HepG2 (cell line): ENCODE data around the gene SMTNL2. TPM values are rescaled to one million over a fixed set of nuclear protein-coding genes. Genes with fewer than 3 reads are reported as not detected.

ENCODE experiments used
- ATAC-seq: fragments of 200-7000 bp; cut with Tn5 transposase; 3 replicates; pipeline ENCODE4 v1.9.1; 2020; ENCODE audit warnings: mild to moderate bottlenecking, moderate library complexity
- BruUV-seq: library from RNA; stranded (reverse); fragments of 400-500 nt; replicated peaks from 2 replicates; lab custom pipeline; 2021; lab: Mats Ljungman, UMichigan
- CTCF ChIA-PET: fragments of 300-600 bp; formaldehyde crosslinking; extraction: SDS; loops from one replicate; lab custom pipeline; 2021; ENCODE audit warnings: low total read pairs, inconsistent platforms, low intra/inter-chr PET ratio; lab: Yijun Ruan, JAX
- POLR2A ChIA-PET: fragments of 350-600 bp; sonication (Branson Sonifier 250); formaldehyde crosslinking; loops from one replicate; lab custom pipeline; 2020; ENCODE audit warnings: antibody characterized with exemption, inconsistent platforms; lab: Yijun Ruan, JAX
- DNase-seq: peaks from one replicate; pipeline ENCODE4 v3.0.0-alpha.2; 2015; ENCODE audit warnings: low spot score
- FAIRE-seq: peaks from 3 replicates; lab custom pipeline; 2011; peaks lifted over from hg19 to GRCh38; lab: Jason Lieb, UNC
- H2AFZ ChIP-seq: one replicate; pipeline ENCODE4 v1.6.1; 2011; ENCODE audit warnings: low read length, inconsistent platforms
- H3K27ac ChIP-seq: fragments of 300-600 bp; 3 replicates; pipeline ENCODE4 v1.8.0; 2011; ENCODE audit warnings: mixed run types, mild to moderate bottlenecking, mixed read lengths, low read length, inconsistent platforms; ENCODE audit not compliant: insufficient read depth; ENCODE audit errors: extremely low read length
- H3K27me3 ChIP-seq, 2 experiments: fragments of 200-600 bp in 1 of 2; 2 replicates in 1 of 2; 3 replicates in 1 of 2; pipeline versions ENCODE4 v1.6.0 to v1.8.0; 2011; ENCODE audit warnings: low read length in 2 of 2, mild to moderate bottlenecking in 2 of 2, moderate library complexity in 2 of 2, inconsistent platforms in 1 of 2; ENCODE audit not compliant: insufficient read depth in 2 of 2, control insufficient read depth in 1 of 2
- H3K36me3 ChIP-seq, 2 experiments: fragments of 200-600 bp in 1 of 2; replicated peaks in 1 of 2; 2 replicates in 1 of 2; 3 replicates in 1 of 2; pipeline versions ENCODE4 v1.5.1 to v1.8.0; 2011; ENCODE audit warnings: low read length in 2 of 2, inconsistent platforms in 1 of 2; ENCODE audit not compliant: insufficient read depth in 2 of 2, control insufficient read depth in 1 of 2
- H3K4me1 ChIP-seq: 2 replicates; pipeline ENCODE4 v1.5.1; 2012; ENCODE audit warnings: low read length, inconsistent platforms; ENCODE audit not compliant: insufficient read depth
- H3K4me2 ChIP-seq: 2 replicates; pipeline ENCODE4 v1.6.0; 2011; ENCODE audit warnings: low read depth, low read length, inconsistent platforms
- H3K4me3 ChIP-seq, 3 experiments: fragments of 200-600 bp in 1 of 3; sonication (generic), shearing (Covaris generic) in 1 of 3; replicated peaks in 1 of 3; 2 replicates each; pipeline ENCODE4 v1.5.1; 2011 to 2016; ENCODE audit warnings: low read length in 3 of 3, inconsistent platforms in 2 of 3, low read depth in 2 of 3, mild to moderate bottlenecking in 2 of 3, control low read depth in 1 of 3, mixed read lengths in 1 of 3; ENCODE audit not compliant: insufficient read depth in 1 of 3
- H3K79me2 ChIP-seq: one replicate; pipeline ENCODE4 v1.6.1; 2011; ENCODE audit warnings: low read length, inconsistent platforms; ENCODE audit not compliant: insufficient read depth
- H3K9ac ChIP-seq: 2 replicates; pipeline ENCODE4 v1.6.0; 2011; ENCODE audit warnings: mild to moderate bottlenecking, low read depth, low read length, inconsistent platforms; ENCODE audit not compliant: insufficient read depth
- H3K9me3 ChIP-seq: 2 replicates; pipeline ENCODE4 v1.5.1; 2012; ENCODE audit warnings: mild to moderate bottlenecking, low read length
- H4K20me1 ChIP-seq: 2 replicates; pipeline ENCODE4 v1.6.0; 2011; ENCODE audit warnings: inconsistent platforms, mild to moderate bottlenecking, low read length, moderate library complexity; ENCODE audit not compliant: insufficient read depth
- AGO2 ChIP-seq: fragments of 200-400 bp; formaldehyde crosslinking; optimal IDR thresholded peaks from 2 replicates; pipeline ENCODE3; 2017; ENCODE audit warnings: mild to moderate bottlenecking, low read depth, low read length, moderate library complexity
- ELF3 ChIP-seq: IDR thresholded peaks from 2 replicates; pipeline ENCODE4 v1.6.1; 2016; ENCODE audit warnings: missing genetic modification reagents, missing compliant biosample characterization
- FOSL2 ChIP-seq: sonication (generic); formaldehyde crosslinking; IDR thresholded peaks from 2 replicates; pipeline ENCODE4 v1.4.0; 2020; ENCODE audit warnings: missing genetic modification reagents
- NFE2L1 ChIP-seq: sonication (generic); formaldehyde crosslinking; IDR thresholded peaks from 2 replicates; pipeline ENCODE4 v1.4.0; 2020; ENCODE audit warnings: missing genetic modification reagents, mild to moderate bottlenecking, borderline replicate concordance
- RBFOX2 ChIP-seq: fragments of 200-400 bp; formaldehyde crosslinking; IDR thresholded peaks from 2 replicates; pipeline ENCODE4 v1.6.1; 2017; ENCODE audit warnings: low read depth, mild to moderate bottlenecking, low read length
- SALL1 ChIP-seq: sonication (generic); formaldehyde crosslinking; IDR thresholded peaks from 2 replicates; pipeline ENCODE4 v1.8.0; 2022; ENCODE audit warnings: mild to moderate bottlenecking, missing genetic modification reagents
- SALL2 ChIP-seq: sonication (generic); formaldehyde crosslinking; IDR thresholded peaks from 2 replicates; pipeline ENCODE4 v1.8.1; 2023; ENCODE audit warnings: mild to moderate bottlenecking, missing genetic modification reagents, inconsistent platforms
- SMARCC2 ChIP-seq: fragments of 450-650 bp; IDR thresholded peaks from 2 replicates; pipeline ENCODE4 v1.6.1; 2017; ENCODE audit warnings: antibody characterized with exemption, mild to moderate bottlenecking
- THYN1 ChIP-seq: sonication (generic); formaldehyde crosslinking; IDR thresholded peaks from 2 replicates; pipeline ENCODE4 v1.8.1; 2023; ENCODE audit warnings: low read depth, mild to moderate bottlenecking, moderate library complexity, missing genetic modification reagents, borderline replicate concordance
- ZNF235 ChIP-seq: sonication (generic); formaldehyde crosslinking; IDR thresholded peaks from 2 replicates; pipeline ENCODE4 v1.8.1; 2023; ENCODE audit warnings: mild to moderate bottlenecking, missing genetic modification reagents, borderline replicate concordance
- WGBS: methylation state at CpG from one replicate; pipeline ENCODE4 v1.1.6; 2017; ENCODE audit warnings: low lambda C conversion rate; 5-methylcytosine and 5-hydroxymethylcytosine counted together
- in situ Hi-C: cut with HindIII; loops from 2 replicates; pipeline ENCODE4 v1.10.0; 2017; ENCODE audit warnings: low pct_unique_long_range_greater_than_20kb; ENCODE audit not compliant: extremely low pct_ligation_motif_present
- intact Hi-C: fragments of 100-400 bp; cut with micrococcal nuclease; formaldehyde crosslinking; loops from one replicate; pipeline ENCODE4 v1.10.0; 2022; ENCODE audit not compliant: unreplicated experiment
- polyA plus RNA-seq, 8 experiments: library from polyadenylated mRNA; depleted of rRNA in 3 of 8; stranded (reverse) in 7 of 8; unstranded in 1 of 8; fragments of >200 nt; fragmentation: Illumina TruSeq in 4 of 8; extraction: Trizol in 4 of 8; gene quantifications; 2 replicates each; pipeline versions ENCODE4 v1.2.1 to v1.2.3, GENCODE V29; 2011 to 2016; ENCODE audit warnings: low read depth in 4 of 8, missing spikeins in 1 of 8, mixed read lengths in 1 of 8; ENCODE audit not compliant: insufficient read depth in 1 of 8
- total RNA-seq, 5 experiments: library from RNA; depleted of rRNA; stranded (reverse); fragments of >200 nt; fragmentation: Illumina TruSeq; extraction: Trizol; gene quantifications; 2 replicates each; pipeline ENCODE4 v1.2.3, GENCODE V29; 2016; ENCODE audit warnings: low read depth in 1 of 5

The SMTNL2 gene
- total and polyA plus RNA-seq, 2 of the 13 experiments (the other 11 are each of a cell fraction or from before 2014, with no cell fraction given): 0.41 to 5.1 TPM

GRCh38 chr17:4548061-4548461 lies 36.3 kb upstream of the SMTNL2 start:
- WGBS: 98% methylated on average over 6 of the region's 18 CpGs
- H4K20me1 ChIP-seq: no peaks in the 10 kb centered on the region
- ATAC-seq: no peak
- H3K79me2 ChIP-seq: peaks cover under 1% of the 10 kb centered on the region
- no peak overlapping the region for H3K27ac ChIP-seq
- no peak overlapping the region for H3K4me2 ChIP-seq
- no peaks in the 10 kb centered on the region for H3K27me3 ChIP-seq
- no TSS peak for BruUV-seq
- H3K4me1 ChIP-seq: 0 out of 2 replicates have a peak, but pooled peaks cover under 1% of the 10 kb centered on the region
- peaks cover 51 to 85% of the 10 kb centered on the region in 2 experiments for H3K36me3 ChIP-seq
- POLR2A ChIA-PET: no interaction called here
- TF ChIP-seq ZNF235: no peak
- TF ChIP-seq SALL1 (CRISPR knock-in tag): no peak
- TF ChIP-seq SALL2 (CRISPR knock-in tag): no peak
- peak; percentile 62 for TF ChIP-seq AGO2
- TF ChIP-seq RBFOX2: peak; percentile 67
- TF ChIP-seq ELF3 (CRISPR knock-in tag): no peak
- TF ChIP-seq FOSL2 (CRISPR knock-in tag): no peak
- no peak for TF ChIP-seq NFE2L1
- in situ Hi-C loops (no loop called here), intact Hi-C loops (no loop called here)
- no peak overlapping the region for H2AFZ ChIP-seq
- H3K9me3 ChIP-seq: no peaks in the 10 kb centered on the region
- H3K9ac ChIP-seq: no peak overlapping the region
- no peak overlapping the region for H3K4me3 ChIP-seq
- DNase-seq: no peak
- CTCF ChIA-PET: no interaction called here
- FAIRE-seq: no peak

- H3K4me1 ChIP-seq: peaks cover 9% of the 10 kb centered on the region
- no peaks in the 10 kb centered on the region for H4K20me1 ChIP-seq
- no peak overlapping the region for H3K9ac ChIP-seq
- H3K27ac ChIP-seq: no peak overlapping the region
- peaks cover 4% of the 10 kb centered on the region for H3K79me2 ChIP-seq
- 99% methylated on average over 12 of the region's 24 CpGs for WGBS
- no peak for TF ChIP-seq SMARCC2
- TF ChIP-seq THYN1 (CRISPR knock-in tag): no peak
- peak; percentile 40 for TF ChIP-seq AGO2
- BruUV-seq: no TSS peak
- ChIA-PET CTCF (no interaction called here), POLR2A (no interaction called here)
- intact Hi-C loops (no loop called here), in situ Hi-C loops (no loop called here)
- DNase-seq (no peak), ATAC-seq (no peak), FAIRE-seq (no peak)
- H3K4me3 ChIP-seq: no peak overlapping the region
- H3K9me3 ChIP-seq: no peaks in the 10 kb centered on the region
- no peak overlapping the region for H3K4me2 ChIP-seq
- H3K36me3 ChIP-seq: peaks cover 47 to 83% of the 10 kb centered on the region in 2 experiments
- no peak overlapping the region for H2AFZ ChIP-seq
- no peaks in the 10 kb centered on the region for H3K27me3 ChIP-seq
Measured at GRCh38 chr17:4548721-4549531, 35.4 kb upstream of the SMTNL2 start.
